ENCODE measurements around the gene RSL1D1. TPM values are rescaled to one million over a fixed set of nuclear protein-coding genes. Genes with fewer than 3 reads are reported as not detected.
A peak's percentile ranks its signal among the peaks of the same experiment; 100 is the strongest.

The RSL1D1 gene
- polyA plus RNA-seq, 1 of the 3 experiments (the other 2 are of a cell fraction), result 38.0 TPM

GRCh38 chr16:11896486-11897176, 45.3 kb upstream of the RSL1D1 start:
- Histone ChIP-seq H3F3A (replicated peaks; ENCODE audit: insufficient read depth) (peaks cover 30% of the 10 kb centered on the region), H4K20me1 (ENCODE audit: insufficient read depth) (peaks cover 63% of the 10 kb centered on the region), H3K9me2 (no peaks in the 10 kb centered on the region), H3K27ac (ENCODE audit: low read depth in 2 of 2, low read length in 1 of 2) (peak overlapping the region in 1 of 2 experiments; percentile 74; a peak in 2 of 4 replicates), H2AFZ (ENCODE audit: low read depth) (no peak overlapping the region), H3K4me1 (ENCODE audit: control insufficient read depth in 1 of 2, insufficient read depth in 2 of 2, low read depth in 1 of 2, low read length in 1 of 2) (peaks cover 0 to 17% of the 10 kb centered on the region in 2 experiments; a peak in 1 of 4 replicates), H3K36me3 (replicated peaks in 1 of 2; ENCODE audit: control insufficient read depth in 1 of 2, insufficient read depth in 2 of 2, low read length in 1 of 2) (peaks cover 19 to 41% of the 10 kb centered on the region in 2 experiments), H3K9me3 (no peaks in the 10 kb centered on the region), H3K27me3 (ENCODE audit: insufficient read depth) (no peaks in the 10 kb centered on the region), H3K4me3 (ENCODE audit: low read depth in 2 of 2, low read length in 1 of 2) (no peak overlapping the region), H3K9ac (no peak overlapping the region), H3K4me2 (peak overlapping the region; percentile 17; the same call in 1 of the 2 replicates), H3K79me2 (ENCODE audit: insufficient read depth) (peaks cover 95% of the 10 kb centered on the region)
- POLR2A ChIA-PET, result no interaction called here
- WGBS (ENCODE audit: low lambda C conversion rate), result 90% methylated on average over 5 of the region's 5 CpGs
- CTCF ChIA-PET, result interaction anchor here (0.7 to 1.5 kb wide), 4 partner anchors 10 to 500 kb away, joined by 3 read pairs; no protein-coding TSS in a partner anchor
- no peak for DNase-seq
- TF ChIP-seq TEAD4 (IDR thresholded peaks at IDR 0.05; ENCODE audit: borderline replicate concordance, insufficient read depth) (no peak), POLR2AphosphoS5 (IDR thresholded peaks at IDR 0.05; ENCODE audit: low read depth, low read length) (no peak), MXI1 (IDR thresholded peaks at IDR 0.05; ENCODE audit: low read depth, low read length) (no peak), USF1 (IDR thresholded peaks at IDR 0.05; ENCODE audit: borderline replicate concordance, low read depth) (no peak), IRF3 (IDR thresholded peaks at IDR 0.05; ENCODE audit: low read depth, low read length) (no peak), FOXJ3 (CRISPR knock-in tag; IDR thresholded peaks at IDR 0.05) (no peak), USF2 (IDR thresholded peaks at IDR 0.05; ENCODE audit: borderline replicate concordance, low read depth, low read length) (no peak), TCF12 (IDR thresholded peaks at IDR 0.05) (no peak), ELF1 (IDR thresholded peaks at IDR 0.05) (no peak), FOSL2 (IDR thresholded peaks at IDR 0.05; ENCODE audit: borderline replicate concordance, low read depth) (peak; percentile 16; the same call in 1 of the 2 replicates), PBX3 (IDR thresholded peaks at IDR 0.05) (peak; percentile 43; the same call in 1 of the 2 replicates), EP300 (IDR thresholded peaks at IDR 0.05; ENCODE audit: borderline replicate concordance in 1 of 2, low read depth in 1 of 2, low read length in 1 of 2) (no peak), GABPA (IDR thresholded peaks at IDR 0.05; ENCODE audit: low read depth) (no peak), CHD2 (IDR thresholded peaks at IDR 0.05; ENCODE audit: low read length, partially characterized antibody) (no peak), ZBTB33 (IDR thresholded peaks at IDR 0.05; ENCODE audit: borderline replicate concordance, low read depth) (no peak), RXRA (IDR thresholded peaks at IDR 0.05; ENCODE audit: borderline replicate concordance, low read depth) (no peak), FOXM1 (IDR thresholded peaks at IDR 0.05; ENCODE audit: low read depth) (no peak), GATA2 (CRISPR knock-in tag; IDR thresholded peaks at IDR 0.05) (no peak)
